ENCODE results near the gene SV2B.

- TF ChIP-seq CTCF (IDR thresholded peaks at IDR 0.05; ENCODE audit: insufficient read depth, low read length) (no peak), POLR2AphosphoS5 (IDR thresholded peaks at IDR 0.05; ENCODE audit: low read depth) (no peak), REST (IDR thresholded peaks at IDR 0.05; ENCODE audit: insufficient replicate concordance, low read depth) (no peak)
These were observed 13.0 kb downstream of the SV2B start for GRCh38 chr15:91113030-91113429.

Data from HL-60 (cell line).